ENCODE measurements around the gene DVL1. TPM values are rescaled to one million over a fixed set of nuclear protein-coding genes. Genes with fewer than 3 reads are reported as not detected.

The DVL1 gene
- total and polyA plus RNA-seq, 2 of the 13 experiments (the other 11 are each of a cell fraction or from before 2014, with no cell fraction given), result 30.8 to 60.4 TPM

DNA sequence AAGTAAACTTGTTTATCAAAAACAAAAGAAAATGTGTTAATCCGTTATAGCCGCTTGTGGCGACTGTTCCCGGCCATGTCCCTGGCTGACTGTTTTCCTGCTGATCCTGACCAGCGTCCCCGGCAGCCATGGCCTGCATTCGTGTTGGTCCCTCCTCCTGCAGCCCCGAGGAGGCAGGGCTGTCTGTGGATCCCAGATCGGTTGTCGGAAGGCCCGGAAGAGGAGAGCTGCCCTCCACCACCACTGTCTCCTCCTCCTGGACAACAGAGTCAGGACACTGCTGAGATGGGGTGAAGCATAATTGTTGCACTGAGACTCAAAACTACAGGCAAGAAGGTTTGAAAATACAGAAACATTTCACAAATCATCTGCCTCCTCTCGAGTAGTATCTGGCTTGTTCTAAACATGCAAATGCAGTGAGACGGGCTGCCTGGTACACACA is 12.8 kb upstream of the DVL1 start (continued):
- TF ChIP-seq ATF6 (CRISPR knock-in tag; conservative IDR thresholded peaks at IDR 0.05) (no peak), JARID2 (CRISPR knock-in tag; IDR thresholded peaks at IDR 0.05; ENCODE audit: insufficient replicate concordance) (no peak), NR0B2 (CRISPR knock-in tag; IDR thresholded peaks at IDR 0.05) (no peak), HOXA7 (CRISPR knock-in tag; IDR thresholded peaks at IDR 0.05) (no peak), ZNF598 (CRISPR knock-in tag; IDR thresholded peaks at IDR 0.05; ENCODE audit: borderline replicate concordance) (no peak), SOX13 (IDR thresholded peaks at IDR 0.05) (no peak), SOX13 (CRISPR knock-in tag; conservative IDR thresholded peaks at IDR 0.05 in 1 of 2, IDR thresholded peaks at IDR 0.05 in 1 of 2) (peak in 1 of 2 experiments; percentile 26; a peak in 1 of 4 replicates), KDM5A (IDR thresholded peaks at IDR 0.05; ENCODE audit: borderline replicate concordance, low read length) (no peak), DBP (CRISPR knock-in tag; IDR thresholded peaks at IDR 0.05; ENCODE audit: not compliant biosample characterization) (no peak), RARG (CRISPR knock-in tag; IDR thresholded peaks at IDR 0.05; ENCODE audit: low read depth) (no peak), GATA4 (IDR thresholded peaks at IDR 0.05; ENCODE audit: borderline replicate concordance, low read depth) (no peak), ZNF446 (CRISPR knock-in tag; IDR thresholded peaks at IDR 0.05) (no peak), ZFX (CRISPR knock-in tag; IDR thresholded peaks at IDR 0.05; ENCODE audit: low read depth) (peak; percentile 82), ZNF670 (CRISPR knock-in tag; IDR thresholded peaks at IDR 0.05; ENCODE audit: borderline replicate concordance) (no peak), ZNF260 (CRISPR knock-in tag; IDR thresholded peaks at IDR 0.05; ENCODE audit: borderline replicate concordance, low read depth) (no peak), MAZ (IDR thresholded peaks at IDR 0.05; ENCODE audit: borderline replicate concordance, low read depth, low read length) (no peak), MAZ (CRISPR knock-in tag; IDR thresholded peaks at IDR 0.05; ENCODE audit: low read depth) (no peak), EP300 (IDR thresholded peaks at IDR 0.05; ENCODE audit: low read depth in 2 of 2, low read length in 2 of 2) (no peak), EP300 (CRISPR knock-in tag; IDR thresholded peaks at IDR 0.05; ENCODE audit: borderline replicate concordance) (no peak), ZNF496 (CRISPR knock-in tag; IDR thresholded peaks at IDR 0.05; ENCODE audit: insufficient replicate concordance) (no peak)
- TF ChIP-seq, protein P1, sequence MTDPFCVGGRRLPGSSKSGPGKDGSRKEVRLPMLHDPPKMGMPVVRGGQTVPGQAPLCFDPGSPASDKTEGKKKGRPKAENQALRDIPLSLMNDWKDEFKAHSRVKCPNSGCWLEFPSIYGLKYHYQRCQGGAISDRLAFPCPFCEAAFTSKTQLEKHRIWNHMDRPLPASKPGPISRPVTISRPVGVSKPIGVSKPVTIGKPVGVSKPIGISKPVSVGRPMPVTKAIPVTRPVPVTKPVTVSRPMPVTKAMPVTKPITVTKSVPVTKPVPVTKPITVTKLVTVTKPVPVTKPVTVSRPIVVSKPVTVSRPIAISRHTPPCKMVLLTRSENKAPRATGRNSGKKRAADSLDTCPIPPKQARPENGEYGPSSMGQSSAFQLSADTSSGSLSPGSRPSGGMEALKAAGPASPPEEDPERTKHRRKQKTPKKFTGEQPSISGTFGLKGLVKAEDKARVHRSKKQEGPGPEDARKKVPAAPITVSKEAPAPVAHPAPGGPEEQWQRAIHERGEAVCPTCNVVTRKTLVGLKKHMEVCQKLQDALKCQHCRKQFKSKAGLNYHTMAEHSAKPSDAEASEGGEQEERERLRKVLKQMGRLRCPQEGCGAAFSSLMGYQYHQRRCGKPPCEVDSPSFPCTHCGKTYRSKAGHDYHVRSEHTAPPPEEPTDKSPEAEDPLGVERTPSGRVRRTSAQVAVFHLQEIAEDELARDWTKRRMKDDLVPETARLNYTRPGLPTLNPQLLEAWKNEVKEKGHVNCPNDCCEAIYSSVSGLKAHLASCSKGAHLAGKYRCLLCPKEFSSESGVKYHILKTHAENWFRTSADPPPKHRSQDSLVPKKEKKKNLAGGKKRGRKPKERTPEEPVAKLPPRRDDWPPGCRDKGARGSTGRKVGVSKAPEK (CRISPR knock-in tag; IDR thresholded peaks at IDR 0.05; ENCODE audit: borderline replicate concordance), result no peak
- TF ChIP-seq, protein P2, sequence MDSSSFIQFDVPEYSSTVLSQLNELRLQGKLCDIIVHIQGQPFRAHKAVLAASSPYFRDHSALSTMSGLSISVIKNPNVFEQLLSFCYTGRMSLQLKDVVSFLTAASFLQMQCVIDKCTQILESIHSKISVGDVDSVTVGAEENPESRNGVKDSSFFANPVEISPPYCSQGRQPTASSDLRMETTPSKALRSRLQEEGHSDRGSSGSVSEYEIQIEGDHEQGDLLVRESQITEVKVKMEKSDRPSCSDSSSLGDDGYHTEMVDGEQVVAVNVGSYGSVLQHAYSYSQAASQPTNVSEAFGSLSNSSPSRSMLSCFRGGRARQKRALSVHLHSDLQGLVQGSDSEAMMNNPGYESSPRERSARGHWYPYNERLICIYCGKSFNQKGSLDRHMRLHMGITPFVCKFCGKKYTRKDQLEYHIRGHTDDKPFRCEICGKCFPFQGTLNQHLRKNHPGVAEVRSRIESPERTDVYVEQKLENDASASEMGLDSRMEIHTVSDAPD (CRISPR knock-in tag; IDR thresholded peaks at IDR 0.05), result no peak

All from HepG2 (cell line).